H1 (cell line): Measurements from ENCODE around the gene VASP. TPM values are rescaled to one million over a fixed set of nuclear protein-coding genes. Genes with fewer than 3 reads are reported as not detected.

Experiments used
- NRF1 ChIP-seq: IDR thresholded peaks from 2 replicates; pipeline ENCODE4 v1.6.1; 2011; ENCODE audit warnings: mild to moderate bottlenecking, low read depth, low read length, improper control_type of control experiment
- POU5F1 ChIP-seq: IDR thresholded peaks from 2 replicates; pipeline ENCODE4 v1.6.1; 2011; ENCODE audit warnings: low read depth, mild to moderate bottlenecking, low read length, moderate library complexity
- polyA plus RNA-seq, 7 experiments: library from polyadenylated mRNA; depleted of rRNA in 3 of 7; stranded (reverse) in 5 of 7; unstranded in 2 of 7; fragments of >200 nt in 5 of 7; fragments of 200-250 nt in 2 of 7; gene quantifications; 1 replicate in 5 of 7; 2 replicates in 1 of 7; 4 replicates in 1 of 7; pipeline versions ENCODE4 v1.2.1 to v1.2.3, GENCODE V29; 2011 to 2013; ENCODE audit warnings: missing spikeins in 2 of 7, mixed read lengths in 2 of 7
- total RNA-seq: library from RNA; stranded (reverse); fragmentation: NEBNext Ultra II Directional; extraction: Animal tissue kit (Norgen Biotek cat#: 25700); gene quantifications from 2 replicates; pipeline ENCODE4 v1.2.1, GENCODE V29; 2021

VASP gene
- total and polyA plus RNA-seq, 2 of the 8 experiments (the other 6 are each of a cell fraction or from before 2014, with no cell fraction given): 89.7 to 135 TPM

GRCh38 chr19:45567609-45568008 is 60.3 kb downstream of the VASP start (continued):
- no peak for TF ChIP-seq POU5F1
- no peak for TF ChIP-seq NRF1
